ENCODE measurements around the gene CYB5A. TPM values are rescaled to one million over a fixed set of nuclear protein-coding genes. Genes with fewer than 3 reads are reported as not detected.

CYB5A gene
- total and polyA plus RNA-seq, 2 donors = 84.3 to 220 TPM

DNA sequence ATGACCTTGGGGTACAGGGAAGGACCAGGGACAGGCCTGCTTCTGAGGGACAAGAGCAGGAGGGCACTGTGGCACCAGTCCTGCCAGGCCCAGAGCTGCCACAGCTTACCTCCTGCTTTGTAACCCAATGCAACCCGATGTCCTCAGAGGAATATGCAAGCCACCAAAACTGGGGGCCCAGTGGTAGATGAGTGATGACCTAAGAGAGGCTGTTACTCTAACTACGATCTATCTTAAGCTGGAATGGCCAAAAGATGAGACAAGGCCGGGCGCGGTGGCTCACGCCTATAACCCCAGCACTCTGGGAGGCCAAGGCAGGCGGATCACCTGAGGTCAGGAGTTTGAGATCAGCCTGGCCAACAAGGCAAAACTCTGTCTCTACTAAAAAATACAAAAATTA is 12.8 kb downstream of the CYB5A start:
- H3K4me1 ChIP-seq (ENCODE audit: insufficient read depth) = peaks cover 2% of the 10 kb centered on the region
- no peak overlapping the region for H3K27ac ChIP-seq (ENCODE audit: low read depth)
- H3K4me3 ChIP-seq (ENCODE audit: low read depth, low read length) = no peak overlapping the region
- H3K36me3 ChIP-seq (ENCODE audit: insufficient read depth) = no peaks in the 10 kb centered on the region
- no peak for DNase-seq (ENCODE audit: extremely low spot score)
- 97% methylated on average over 7 of the region's 7 CpGs for WGBS

DNA sequence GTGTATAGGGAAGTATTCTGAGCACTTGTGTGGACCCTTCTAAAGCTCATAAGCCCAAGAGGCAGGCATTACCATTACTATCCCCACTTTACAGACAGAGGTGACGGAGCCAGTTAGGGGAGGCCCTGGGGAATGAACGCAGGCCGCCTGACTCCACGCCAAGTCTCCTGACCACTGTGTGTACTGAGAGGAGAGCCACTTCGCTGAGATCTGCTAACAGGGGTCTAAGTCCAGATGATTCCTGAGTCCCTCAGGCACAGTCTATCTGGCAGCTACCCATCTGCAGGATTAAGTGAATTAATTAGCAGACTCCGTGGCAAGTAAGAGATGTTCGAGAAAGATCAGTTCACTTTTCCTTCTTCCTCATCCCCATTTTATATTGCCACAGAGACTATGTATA is 13.7 kb downstream of the CYB5A start:
- no peak for DNase-seq (ENCODE audit: extremely low spot score)
- H3K27ac ChIP-seq (ENCODE audit: low read depth) = no peak overlapping the region
- H3K4me1 ChIP-seq (ENCODE audit: insufficient read depth) = peaks cover 2% of the 10 kb centered on the region
- 72% methylated on average over 7 of the region's 7 CpGs for WGBS
- no peak overlapping the region for H3K4me3 ChIP-seq (ENCODE audit: low read depth, low read length)
- H3K36me3 ChIP-seq (ENCODE audit: insufficient read depth) = no peaks in the 10 kb centered on the region

DNA sequence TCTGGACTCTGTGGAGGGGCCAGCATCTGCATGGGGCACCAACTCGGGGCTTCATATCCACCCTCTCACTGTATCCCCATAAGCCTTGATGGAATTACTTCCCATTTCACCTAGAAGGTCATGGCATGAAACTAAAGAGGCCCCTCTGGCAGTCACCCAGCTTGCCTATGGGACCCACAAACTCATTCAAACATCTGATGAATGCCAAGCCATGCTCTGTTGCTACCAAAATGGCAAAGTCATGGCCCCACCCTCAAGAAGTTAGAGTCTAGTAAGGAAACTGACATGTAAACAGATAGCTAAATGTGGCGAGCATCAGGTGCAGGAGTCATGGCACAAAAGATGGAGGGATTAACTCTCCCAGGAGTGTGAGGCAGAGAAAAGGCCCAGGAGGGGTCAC is 14.5 kb downstream of the CYB5A start:
- H3K27ac ChIP-seq (ENCODE audit: low read depth) = no peak overlapping the region
- no peak for DNase-seq (ENCODE audit: extremely low spot score)
- no peaks in the 10 kb centered on the region for H3K36me3 ChIP-seq (ENCODE audit: insufficient read depth)
- 93% methylated on average over 2 of the region's 2 CpGs for WGBS
- peaks cover under 1% of the 10 kb centered on the region for H3K4me1 ChIP-seq (ENCODE audit: insufficient read depth)
- H3K4me3 ChIP-seq (ENCODE audit: low read depth, low read length) = no peak overlapping the region

DNA sequence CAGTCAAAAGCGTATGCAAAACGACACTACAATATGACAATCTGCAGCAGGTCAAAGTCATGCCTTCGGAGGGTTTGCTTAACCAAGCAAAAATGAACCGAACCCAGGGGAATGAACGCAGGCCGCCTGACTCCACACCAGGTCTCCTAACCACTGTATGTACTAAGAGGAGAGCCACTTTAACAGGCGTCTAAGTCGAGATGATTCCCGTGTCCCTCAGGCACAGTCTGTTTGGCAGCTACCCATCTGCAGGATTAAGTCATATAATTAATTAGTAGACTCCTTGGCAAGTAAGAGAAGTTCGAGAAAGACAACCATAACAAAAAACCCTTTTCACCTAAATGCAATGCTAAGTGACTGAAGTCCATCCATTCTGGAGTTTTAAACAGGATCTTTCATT is 15.2 kb downstream of the CYB5A start:
- no peak overlapping the region for H3K27ac ChIP-seq (ENCODE audit: low read depth)
- no peaks in the 10 kb centered on the region for H3K4me1 ChIP-seq (ENCODE audit: insufficient read depth)
- 78% methylated on average over 10 of the region's 10 CpGs for WGBS
- no peak overlapping the region for H3K4me3 ChIP-seq (ENCODE audit: low read depth, low read length)
- DNase-seq (ENCODE audit: extremely low spot score) = no peak
- no peaks in the 10 kb centered on the region for H3K36me3 ChIP-seq (ENCODE audit: insufficient read depth)

DNA sequence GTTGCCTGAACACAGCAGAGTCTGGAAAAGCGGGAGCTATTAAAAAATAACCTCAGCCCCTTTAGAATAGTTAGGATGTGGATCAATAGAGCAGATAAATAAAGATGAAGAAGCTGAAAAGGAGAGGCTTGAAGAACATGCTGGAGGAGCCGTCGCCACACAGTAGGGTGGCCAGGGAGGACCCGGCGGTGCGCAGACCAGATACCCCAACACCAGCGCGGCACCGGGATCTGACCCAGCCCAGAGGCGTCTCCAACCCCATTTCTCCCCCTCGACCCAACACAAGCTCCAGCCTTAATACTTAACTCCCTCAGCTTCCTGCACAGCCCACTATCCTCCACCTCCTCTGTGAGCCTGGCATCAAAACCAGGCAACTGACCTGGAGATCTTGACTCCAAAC is 16.0 kb downstream of the CYB5A start:
- DNase-seq (ENCODE audit: extremely low spot score) = no peak
- Histone ChIP-seq H3K4me3 (ENCODE audit: low read depth, low read length) (no peak overlapping the region), H3K36me3 (ENCODE audit: insufficient read depth) (no peaks in the 10 kb centered on the region), H3K4me1 (ENCODE audit: insufficient read depth) (no peaks in the 10 kb centered on the region), H3K27ac (ENCODE audit: low read depth) (no peak overlapping the region)
- 96% methylated on average over 11 of the region's 11 CpGs for WGBS

DNA sequence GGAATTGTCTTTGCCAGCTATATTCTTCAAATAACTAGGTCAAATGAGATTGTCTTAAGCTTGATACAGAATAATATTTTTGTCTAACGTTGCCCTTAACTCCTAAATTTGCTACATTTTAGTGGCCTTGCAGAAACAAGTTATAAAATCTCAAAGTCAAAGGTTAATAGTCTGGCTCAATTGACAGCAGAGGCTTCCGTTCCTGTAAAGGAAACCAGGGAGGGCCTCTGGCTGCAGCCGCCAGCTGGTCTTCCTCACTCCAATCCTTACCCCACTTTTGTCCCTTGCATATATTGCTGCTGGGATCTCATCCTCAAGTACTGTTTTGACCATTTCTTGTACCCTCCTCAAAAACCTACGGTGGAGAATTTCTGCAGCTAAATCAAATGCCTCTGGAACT is 17.1 kb downstream of the CYB5A start:
- Histone ChIP-seq H3K36me3 (ENCODE audit: insufficient read depth) (no peaks in the 10 kb centered on the region), H3K4me3 (ENCODE audit: low read depth, low read length) (no peak overlapping the region), H3K4me1 (ENCODE audit: insufficient read depth) (no peaks in the 10 kb centered on the region), H3K27ac (ENCODE audit: low read depth) (no peak overlapping the region)
- WGBS = 52% methylated on average over 4 of the region's 4 CpGs
- no peak for DNase-seq (ENCODE audit: extremely low spot score)

DNA sequence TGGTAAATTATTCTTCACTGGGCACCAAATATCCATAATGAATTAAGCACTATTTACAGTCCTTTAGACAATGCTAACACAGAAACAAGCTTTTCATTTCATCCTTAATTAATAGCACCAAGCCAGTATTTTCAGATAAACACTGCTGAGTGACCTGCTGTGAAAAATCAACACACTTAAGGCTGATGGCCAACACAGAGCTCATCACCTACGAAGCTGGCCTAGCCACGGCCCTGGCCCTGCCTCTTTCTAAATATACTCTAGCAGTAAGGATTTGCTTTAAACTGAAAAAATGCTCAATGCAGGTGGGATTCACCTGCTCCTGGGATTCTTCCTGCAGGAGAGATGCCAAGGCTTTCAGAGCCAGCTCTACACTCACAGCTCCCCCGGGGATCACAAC is 18.4 kb downstream of the CYB5A start:
- Histone ChIP-seq H3K36me3 (ENCODE audit: insufficient read depth) (no peaks in the 10 kb centered on the region), H3K27ac (ENCODE audit: low read depth) (no peak overlapping the region), H3K4me1 (ENCODE audit: insufficient read depth) (no peaks in the 10 kb centered on the region), H3K4me3 (ENCODE audit: low read depth, low read length) (no peak overlapping the region)
- no peak for DNase-seq (ENCODE audit: extremely low spot score)
- WGBS = 73% methylated on average over 3 of the region's 3 CpGs

DNA sequence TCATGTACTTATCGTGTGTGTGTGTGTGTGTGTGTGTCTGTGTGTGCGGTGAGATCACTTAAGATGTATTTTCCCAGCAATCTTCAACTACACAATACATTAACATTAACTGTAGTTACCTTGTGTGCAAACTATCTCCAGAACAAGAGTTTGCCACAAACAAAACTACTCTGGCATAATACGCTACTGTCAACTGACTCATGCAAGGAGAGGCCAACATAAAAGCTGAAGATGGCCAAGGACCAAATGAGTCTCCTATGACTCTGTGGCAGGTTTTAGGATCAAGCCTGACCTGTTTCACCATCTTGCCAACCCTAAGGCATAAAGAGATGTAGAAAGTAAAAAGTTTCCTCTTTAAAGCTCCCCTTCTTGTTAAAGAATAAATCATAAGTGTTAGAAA is 20.1 kb downstream of the CYB5A start:
- H3K27ac ChIP-seq (ENCODE audit: low read depth) = no peak overlapping the region
- no peak for DNase-seq (ENCODE audit: extremely low spot score)
- WGBS = 78% methylated on average over 3 of the region's 3 CpGs
- H3K4me1 ChIP-seq (ENCODE audit: insufficient read depth) = no peaks in the 10 kb centered on the region
- H3K4me3 ChIP-seq (ENCODE audit: low read depth, low read length) = no peak overlapping the region
- H3K36me3 ChIP-seq (ENCODE audit: insufficient read depth) = no peaks in the 10 kb centered on the region

DNA sequence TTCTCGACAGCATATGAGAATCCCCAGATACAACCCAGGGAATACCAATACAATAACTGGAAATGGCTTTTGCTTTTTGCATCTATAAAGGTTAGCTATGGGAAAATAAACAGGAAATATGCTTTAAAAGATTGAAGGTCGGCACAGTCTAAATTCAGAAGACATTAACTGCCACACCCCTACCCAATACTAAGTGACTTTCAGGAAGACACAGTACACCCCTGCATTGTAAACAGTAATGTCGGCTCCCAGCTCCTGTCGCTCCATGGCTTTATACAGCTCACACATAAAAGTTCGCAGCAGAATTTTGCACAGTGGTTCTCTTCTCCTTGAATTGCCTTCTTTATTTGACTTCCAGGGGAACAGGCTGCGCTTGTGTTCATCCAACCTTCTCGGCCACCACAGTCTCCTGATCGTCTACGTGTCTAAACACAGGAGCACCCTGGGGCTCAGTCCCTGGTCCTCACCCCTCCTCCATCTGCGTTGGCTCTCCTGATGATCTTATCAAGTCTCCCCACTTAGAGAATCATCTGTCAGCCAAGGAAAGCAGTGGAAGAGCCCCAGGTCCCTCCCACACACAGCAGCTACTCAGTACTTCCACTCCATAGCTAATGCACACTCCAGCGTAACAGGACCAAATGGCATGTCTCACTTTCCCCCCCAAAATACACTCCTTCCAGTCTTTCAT is 22.7 kb downstream of the CYB5A start:
- DNase-seq (ENCODE audit: extremely low spot score) = no peak
- no peaks in the 10 kb centered on the region for H3K4me1 ChIP-seq (ENCODE audit: insufficient read depth)
- no peaks in the 10 kb centered on the region for H3K36me3 ChIP-seq (ENCODE audit: insufficient read depth)
- no peak overlapping the region for H3K27ac ChIP-seq (ENCODE audit: low read depth)
- WGBS = 68% methylated on average over 11 of the region's 11 CpGs
- H3K4me3 ChIP-seq (ENCODE audit: low read depth, low read length) = no peak overlapping the region

DNA sequence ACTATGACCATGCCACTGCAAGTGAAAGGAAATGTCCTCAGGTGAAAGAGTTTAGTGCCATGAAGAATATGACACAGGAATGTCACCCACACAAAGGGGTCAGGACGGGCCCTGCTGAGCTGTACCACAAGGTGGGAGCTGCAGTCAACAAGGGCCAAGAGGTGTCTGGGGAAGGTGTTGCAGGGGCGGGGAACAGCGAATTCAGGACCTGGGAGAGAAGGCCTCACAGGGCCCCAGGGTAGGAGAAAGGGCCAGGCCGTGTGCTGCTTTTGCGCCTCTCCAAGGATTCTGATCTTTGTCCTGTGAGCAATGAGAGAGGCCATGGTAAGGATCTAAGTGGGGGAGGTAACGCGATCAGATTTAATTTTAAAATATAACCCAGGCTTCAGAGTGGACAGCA is 23.6 kb downstream of the CYB5A start:
- H3K4me1 ChIP-seq (ENCODE audit: insufficient read depth) = no peaks in the 10 kb centered on the region
- DNase-seq (ENCODE audit: extremely low spot score) = no peak
- H3K27ac ChIP-seq (ENCODE audit: low read depth) = no peak overlapping the region
- WGBS = 97% methylated on average over 7 of the region's 7 CpGs
- H3K4me3 ChIP-seq (ENCODE audit: low read depth, low read length) = no peak overlapping the region
- H3K36me3 ChIP-seq (ENCODE audit: insufficient read depth) = no peaks in the 10 kb centered on the region

DNA sequence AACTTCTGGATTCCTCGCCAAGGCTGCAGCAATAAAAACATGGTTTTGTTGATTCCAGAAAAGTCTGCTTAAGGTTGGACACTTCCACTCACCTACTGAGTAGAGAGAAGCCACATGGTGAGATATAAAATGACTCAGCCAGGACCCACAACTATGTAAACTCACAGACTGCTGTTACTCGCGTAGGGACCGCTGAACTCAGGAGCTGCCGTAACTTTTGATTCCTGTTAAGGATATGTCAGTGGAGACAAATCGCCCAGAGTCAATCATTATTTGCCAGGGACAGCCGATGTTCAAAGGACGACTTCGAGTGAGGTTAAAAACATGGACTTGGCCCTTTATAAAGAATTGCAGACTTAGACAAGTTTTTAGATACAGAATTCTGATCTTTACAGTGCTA is 25.6 kb downstream of the CYB5A start:
- Histone ChIP-seq H3K4me3 (ENCODE audit: low read depth, low read length) (no peak overlapping the region), H3K27ac (ENCODE audit: low read depth) (no peak overlapping the region), H3K36me3 (ENCODE audit: insufficient read depth) (peaks cover 2% of the 10 kb centered on the region), H3K4me1 (ENCODE audit: insufficient read depth) (no peaks in the 10 kb centered on the region)
- DNase-seq (ENCODE audit: extremely low spot score) = no peak
- WGBS = 67% methylated on average over 9 of the region's 9 CpGs

DNA sequence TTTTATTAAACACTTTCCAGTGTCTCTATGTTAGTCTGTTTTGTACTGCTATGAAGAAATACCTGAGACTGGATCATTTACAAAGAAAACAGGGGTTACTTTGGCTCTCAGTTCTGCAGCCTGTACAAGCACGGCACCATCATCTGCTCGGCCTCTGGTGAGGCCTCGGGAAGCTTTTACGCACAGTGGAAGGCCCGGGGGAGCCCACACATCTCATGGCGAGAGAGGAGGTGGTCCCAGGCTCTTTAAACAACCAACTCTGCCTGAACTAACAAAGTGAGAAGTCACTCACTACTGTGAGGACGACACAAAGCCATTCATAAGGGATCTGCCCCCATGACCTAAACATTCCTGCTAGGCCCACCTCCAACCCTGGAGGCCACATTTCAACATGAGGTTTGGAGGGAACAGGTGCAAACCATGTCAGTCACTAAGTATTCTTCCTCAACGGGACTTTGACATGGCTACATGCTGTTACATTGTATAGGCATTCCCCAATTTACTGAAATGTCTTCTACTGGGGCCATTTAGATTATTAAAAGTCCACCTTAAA is 26.1 kb downstream of the CYB5A start:
- no peaks in the 10 kb centered on the region for H3K4me1 ChIP-seq (ENCODE audit: insufficient read depth)
- no peak overlapping the region for H3K4me3 ChIP-seq (ENCODE audit: low read depth, low read length)
- 88% methylated on average over 8 of the region's 8 CpGs for WGBS
- H3K36me3 ChIP-seq (ENCODE audit: insufficient read depth) = peaks cover 2% of the 10 kb centered on the region
- no peak for DNase-seq (ENCODE audit: extremely low spot score)
- no peak overlapping the region for H3K27ac ChIP-seq (ENCODE audit: low read depth)

DNA sequence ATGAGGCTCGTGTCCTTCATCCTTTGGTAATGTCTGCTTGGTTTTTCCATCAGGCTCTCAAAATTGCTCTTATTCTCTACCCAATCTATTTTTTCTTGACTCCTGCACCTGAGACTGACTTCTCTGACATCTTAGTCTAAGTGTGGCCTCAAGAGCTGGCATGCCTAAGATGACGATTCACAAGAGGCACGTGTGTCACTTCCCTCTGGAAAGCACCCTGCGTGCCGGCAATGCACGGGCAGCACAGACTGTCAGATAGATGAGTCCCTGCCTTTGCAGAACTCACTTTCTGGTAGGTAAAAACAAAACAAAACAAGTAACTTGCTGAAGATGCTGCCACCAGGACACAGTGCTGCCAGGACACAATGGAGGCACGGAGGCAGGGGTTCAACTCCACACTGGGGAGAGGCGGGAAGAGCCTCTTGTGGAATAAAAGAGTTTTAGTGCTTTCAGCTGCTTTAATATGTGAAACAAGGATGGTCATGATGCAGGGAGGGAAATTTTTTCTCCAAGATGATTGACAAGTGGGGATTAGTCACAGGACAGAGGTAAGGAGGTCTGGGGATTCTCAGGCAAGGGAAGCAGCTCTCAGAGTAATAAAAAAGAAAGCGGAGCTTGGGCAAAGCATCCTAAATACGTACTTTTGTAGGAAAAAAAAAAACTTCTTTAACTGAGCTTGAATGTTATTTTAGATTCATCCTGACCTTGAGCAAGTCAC is 27.3 kb downstream of the CYB5A start:
- Histone ChIP-seq H3K4me3 (ENCODE audit: low read depth, low read length) (no peak overlapping the region), H3K36me3 (ENCODE audit: insufficient read depth) (peaks cover 2% of the 10 kb centered on the region), H3K4me1 (ENCODE audit: insufficient read depth) (no peaks in the 10 kb centered on the region), H3K27ac (ENCODE audit: low read depth) (no peak overlapping the region)
- 74% methylated on average over 10 of the region's 10 CpGs for WGBS
- DNase-seq (ENCODE audit: extremely low spot score) = no peak

DNA sequence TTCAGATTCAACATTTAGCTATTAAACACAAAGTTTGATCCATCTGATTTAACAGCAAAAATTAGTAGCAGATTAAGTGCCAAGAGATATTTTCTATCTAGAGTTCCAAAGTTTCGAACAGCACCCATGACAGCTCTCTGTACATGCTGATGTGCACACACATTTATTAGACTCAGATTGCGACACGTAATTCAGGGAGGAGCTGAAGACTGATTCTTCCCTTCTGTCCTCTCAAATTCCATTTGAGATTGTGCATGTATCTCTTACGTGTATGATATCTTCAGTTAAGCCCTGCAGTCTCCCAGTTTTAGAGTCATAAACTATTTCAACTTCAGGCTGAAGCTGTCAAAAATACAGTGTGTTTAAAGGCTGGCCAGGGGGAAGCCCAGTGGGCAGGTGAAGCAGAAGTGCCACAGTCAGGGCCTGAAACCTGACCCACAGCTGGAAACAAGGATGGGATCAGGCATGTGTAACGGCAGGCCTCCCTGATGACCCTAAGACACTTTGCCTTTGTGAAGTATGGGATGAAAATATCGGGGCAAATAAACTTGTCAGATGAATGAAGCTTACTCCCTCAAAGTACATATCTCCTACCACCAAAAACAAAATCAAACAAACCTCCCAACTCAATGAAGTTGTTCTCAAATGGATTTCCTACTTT is 30.6 kb downstream of the CYB5A start:
- H3K27ac ChIP-seq (ENCODE audit: low read depth) = no peak overlapping the region
- H3K4me3 ChIP-seq (ENCODE audit: low read depth, low read length) = no peak overlapping the region
- peaks cover 2% of the 10 kb centered on the region for H3K36me3 ChIP-seq (ENCODE audit: insufficient read depth)
- peaks cover 2% of the 10 kb centered on the region for H3K4me1 ChIP-seq (ENCODE audit: insufficient read depth)
- WGBS = 68% methylated on average over 6 of the region's 6 CpGs
- no peak for DNase-seq (ENCODE audit: extremely low spot score)

Data from urinary bladder (tissue), 4 donors.